NAMALWA (cell line): ENCODE measurements around the gene PLSCR1.

Source experiments
- DNase-seq: peaks from one replicate; pipeline ENCODE4 v3.0.0-alpha.2; 2015; ENCODE audit warnings: low spot score

The PLSCR1 gene, protein sequence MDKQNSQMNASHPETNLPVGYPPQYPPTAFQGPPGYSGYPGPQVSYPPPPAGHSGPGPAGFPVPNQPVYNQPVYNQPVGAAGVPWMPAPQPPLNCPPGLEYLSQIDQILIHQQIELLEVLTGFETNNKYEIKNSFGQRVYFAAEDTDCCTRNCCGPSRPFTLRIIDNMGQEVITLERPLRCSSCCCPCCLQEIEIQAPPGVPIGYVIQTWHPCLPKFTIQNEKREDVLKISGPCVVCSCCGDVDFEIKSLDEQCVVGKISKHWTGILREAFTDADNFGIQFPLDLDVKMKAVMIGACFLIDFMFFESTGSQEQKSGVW

DNA sequence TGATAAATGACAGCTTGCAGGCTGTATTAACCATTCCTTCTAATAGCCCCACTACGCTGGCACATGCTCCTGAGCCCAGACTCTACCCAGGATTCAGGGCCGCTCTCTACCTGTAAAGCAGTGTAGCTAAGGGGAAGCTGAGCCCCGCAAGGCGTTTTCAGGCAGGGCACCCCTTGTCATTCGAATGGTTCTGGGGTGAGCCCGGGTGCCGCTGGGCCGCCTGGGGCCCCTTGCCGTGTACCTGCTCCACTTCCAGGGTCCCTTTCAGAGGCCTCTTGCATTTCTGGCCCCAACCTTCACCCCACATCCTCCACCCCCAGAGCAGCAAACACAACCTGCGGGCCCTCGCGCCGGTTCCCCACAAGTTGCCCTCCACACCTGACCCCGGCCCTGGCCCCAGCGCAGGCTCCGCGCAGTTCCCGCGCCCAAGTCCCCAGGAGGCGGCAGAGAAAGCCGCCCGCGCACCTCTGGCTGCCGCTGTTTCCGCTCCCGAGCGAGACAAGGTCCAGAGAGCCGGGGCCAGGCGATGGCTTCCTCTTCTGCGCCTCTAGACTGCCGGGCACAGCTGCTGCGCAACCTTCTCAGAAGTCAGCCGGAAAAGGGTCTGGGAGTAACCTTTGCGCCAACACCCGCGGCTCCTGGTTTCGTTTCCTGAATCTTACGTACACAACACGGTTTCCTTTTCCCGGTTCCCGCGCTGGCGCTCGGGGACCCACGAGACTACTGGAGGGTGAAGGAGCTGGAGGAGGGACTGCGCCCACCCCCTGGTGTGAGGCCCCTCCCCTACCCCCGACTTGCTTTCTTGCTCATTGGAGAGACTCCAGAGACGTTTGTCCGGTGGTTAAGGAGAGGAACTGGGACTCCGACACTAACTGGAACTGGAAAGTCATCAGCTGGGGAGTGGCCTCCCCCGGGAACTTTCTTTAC is at the start of gene PLSCR1:
PLSCR1 (minus strand) TSS at position 606 of the 927 bp plus-strand sequence. CDS start 8,055 bp downstream, outside the sequence.
- peak; percentile 88 for DNase-seq

- no peak for DNase-seq
Observed at GRCh38 chr3:146593776-146594175, 49.4 kb upstream of the PLSCR1 start.

DNA sequence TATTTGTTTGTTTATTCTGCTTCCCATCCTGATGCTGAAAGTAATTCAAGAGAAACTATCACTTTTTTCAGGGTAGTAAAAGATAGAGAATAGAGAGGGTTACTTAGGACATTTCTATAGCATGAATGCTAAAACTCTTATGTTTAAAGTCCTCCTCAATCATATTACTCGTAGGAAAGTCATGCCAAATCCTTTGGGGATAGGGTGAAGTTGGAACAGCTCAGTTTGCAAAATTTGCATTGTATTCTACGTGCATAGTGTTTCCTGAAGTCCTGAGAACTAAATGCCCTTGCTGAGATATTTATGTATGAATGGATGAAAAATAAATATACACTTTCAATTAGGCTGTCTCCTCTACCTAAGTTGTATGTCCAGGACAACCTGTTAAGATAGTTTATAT is 46.1 kb upstream of the PLSCR1 start:
- no peak for DNase-seq

DNA sequence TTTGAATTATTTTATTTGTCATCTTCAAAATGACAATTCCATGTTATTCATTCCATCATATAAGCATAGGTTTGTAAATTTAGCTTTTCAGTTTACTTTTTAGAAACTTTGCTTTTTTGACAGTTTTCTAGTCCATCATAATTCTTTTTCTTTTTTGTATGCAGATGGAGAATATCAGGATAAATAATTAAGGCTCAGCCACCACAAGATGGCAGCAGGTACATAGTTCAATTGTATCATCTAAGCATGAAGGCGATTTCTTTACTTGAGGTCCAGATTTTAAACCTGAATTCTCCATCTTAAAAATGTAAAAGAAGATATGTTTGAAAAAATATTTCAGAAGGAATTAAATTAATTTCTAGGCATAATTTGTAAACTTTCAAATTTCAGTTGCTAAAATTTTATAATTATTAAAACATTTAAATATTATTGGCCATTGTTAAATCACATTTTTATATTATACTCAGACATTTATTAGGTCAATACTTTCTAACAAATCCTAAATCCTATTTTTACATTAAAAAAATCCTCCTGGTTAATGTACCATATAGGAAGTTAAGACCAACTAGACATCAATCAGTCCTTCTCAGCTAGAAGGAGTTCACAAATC is 45.6 kb upstream of the PLSCR1 start:
- peak; percentile 65 for DNase-seq

DNA sequence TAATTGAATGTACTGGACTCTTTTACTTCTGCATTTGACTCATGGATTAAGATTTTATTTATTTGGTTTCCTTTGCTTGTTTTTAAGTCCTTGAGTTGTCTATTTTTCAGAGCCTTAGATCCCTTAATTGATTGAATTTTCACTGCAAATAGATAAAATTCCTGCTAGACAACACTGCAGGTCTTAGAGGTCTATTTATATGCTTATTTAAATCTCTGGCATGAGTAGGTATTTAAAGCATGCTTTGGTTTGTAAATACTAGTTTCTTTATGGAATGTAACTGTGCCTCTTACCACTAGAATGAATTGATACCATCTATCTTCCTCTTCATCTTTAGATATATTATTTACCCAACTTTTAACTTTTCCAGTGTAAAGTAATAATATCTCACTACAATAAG is 40.7 kb upstream of the PLSCR1 start:
- no peak for DNase-seq

- DNase-seq: peak; percentile 16
Observed at GRCh38 chr3:146581951-146582467, 37.6 kb upstream of the PLSCR1 start.

GRCh38 chr3:146581080-146581601 is 36.7 kb upstream of the PLSCR1 start:
- DNase-seq: no peak

DNA sequence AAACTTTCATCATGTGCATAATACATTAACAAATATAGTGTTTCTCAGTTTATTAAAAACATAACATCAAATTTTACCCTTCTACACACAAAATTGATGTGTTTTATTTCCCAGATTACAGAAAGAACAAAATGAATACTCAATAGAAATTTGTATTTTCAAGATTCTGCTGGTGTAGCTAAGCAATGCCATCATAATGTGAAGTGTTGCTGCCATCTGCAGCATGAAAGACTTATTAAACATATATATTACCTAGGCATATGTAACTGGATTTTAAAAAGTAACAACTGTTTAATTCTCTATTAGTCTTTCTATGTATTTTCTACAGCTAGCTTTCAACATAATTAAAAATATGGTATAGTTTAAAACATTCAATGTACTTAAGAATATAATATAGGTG is 33.3 kb upstream of the PLSCR1 start:
- DNase-seq: peak; percentile 54

DNA sequence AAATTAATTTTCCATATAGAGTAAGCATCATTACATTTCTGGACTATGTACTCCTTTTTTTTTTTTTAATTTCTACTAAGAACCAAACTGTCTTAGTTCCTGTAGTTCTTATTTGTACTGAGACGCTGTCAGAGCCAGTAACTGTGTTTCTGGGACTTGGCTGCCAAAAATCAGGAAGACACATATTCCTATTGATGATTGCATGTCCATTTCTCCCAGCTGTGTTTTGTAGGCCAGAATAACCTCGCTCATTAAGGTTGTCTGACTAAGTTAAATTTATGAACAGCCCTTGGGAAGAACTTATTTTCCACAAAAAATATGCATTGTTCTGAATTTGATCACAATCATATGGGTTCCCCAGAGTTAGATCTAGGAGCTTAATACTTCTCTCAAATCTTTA is 31.2 kb upstream of the PLSCR1 start:
- no peak for DNase-seq

DNA sequence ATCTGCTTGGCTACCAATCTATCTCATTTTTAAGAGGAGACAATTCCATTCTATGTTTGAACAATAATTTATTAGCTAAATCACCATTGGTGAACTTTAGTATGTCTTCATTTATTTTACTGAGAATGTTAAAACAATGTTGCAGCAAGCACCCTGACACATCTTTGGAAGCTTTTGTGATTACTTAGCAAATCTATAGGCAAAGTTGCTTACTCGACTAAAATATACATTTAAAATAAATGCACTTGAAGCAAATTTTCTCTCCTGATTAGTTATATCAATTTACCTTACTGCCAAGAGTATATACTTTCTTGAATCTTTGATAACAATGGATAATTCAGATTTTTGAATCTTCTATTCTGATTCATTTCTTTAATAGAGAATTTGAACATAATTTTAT is 29.8 kb upstream of the PLSCR1 start:
- no peak for DNase-seq

GRCh38 chr3:146569314-146569713 is 24.9 kb upstream of the PLSCR1 start:
- no peak for DNase-seq

- DNase-seq: no peak
Observed at GRCh38 chr3:146566138-146566537, 21.7 kb upstream of the PLSCR1 start.

DNA sequence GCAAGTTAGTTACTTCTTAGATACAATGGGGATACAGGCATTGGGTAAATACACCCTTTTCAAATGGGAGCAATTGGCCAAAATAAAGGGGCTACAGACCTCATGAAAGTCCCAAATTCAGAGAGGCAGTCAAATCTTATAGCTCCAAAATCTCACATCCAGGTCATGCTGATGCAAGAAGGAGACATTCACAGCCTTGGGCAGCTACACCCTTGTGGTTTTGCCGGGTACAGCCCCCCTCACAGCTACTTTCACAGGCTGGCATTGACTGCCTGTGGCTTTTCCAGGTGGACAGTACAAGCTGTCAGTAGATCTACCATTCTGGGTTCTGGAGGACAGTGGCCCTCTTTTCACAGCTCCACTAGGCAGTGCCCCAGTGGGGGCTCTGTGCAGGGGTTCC is 17.5 kb upstream of the PLSCR1 start:
- no peak for DNase-seq

DNA sequence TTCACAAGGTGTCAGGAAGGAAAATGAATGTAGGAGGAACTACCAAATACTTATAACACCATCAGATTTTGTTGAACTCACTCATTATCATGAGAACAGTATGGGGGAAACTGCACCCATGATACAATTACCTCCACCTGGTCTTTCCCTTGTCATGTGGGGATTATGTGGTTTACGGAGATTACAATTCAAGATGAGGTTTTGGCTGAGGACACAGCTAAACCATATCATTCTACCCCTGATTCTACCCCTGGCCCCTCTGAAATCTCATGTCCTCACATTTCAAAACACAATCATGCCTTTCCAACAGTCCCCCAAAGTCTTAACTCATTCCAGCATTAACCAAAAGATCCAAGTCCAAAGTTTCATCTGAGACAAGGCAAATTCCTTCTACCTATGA is 17.1 kb upstream of the PLSCR1 start:
- no peak for DNase-seq

DNA sequence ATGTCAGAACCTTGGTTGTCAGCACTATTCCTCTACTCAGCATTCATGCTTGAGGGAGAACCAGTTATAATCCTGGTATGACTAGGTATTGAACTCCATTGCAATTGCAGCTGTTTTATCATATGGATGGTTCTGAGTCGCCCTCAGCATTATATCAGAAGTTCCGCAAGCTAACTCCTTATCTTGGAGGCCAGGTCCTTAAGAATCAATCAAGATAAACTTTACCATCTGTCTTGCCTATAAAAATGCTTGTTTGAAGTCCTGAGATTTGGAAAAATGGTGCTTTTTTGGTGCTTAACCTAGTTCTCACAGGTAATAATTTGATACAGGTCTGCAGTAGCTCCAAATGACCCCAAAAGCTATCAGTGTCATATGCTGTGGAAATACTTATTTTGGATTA is 16.3 kb upstream of the PLSCR1 start:
- DNase-seq: no peak

DNA sequence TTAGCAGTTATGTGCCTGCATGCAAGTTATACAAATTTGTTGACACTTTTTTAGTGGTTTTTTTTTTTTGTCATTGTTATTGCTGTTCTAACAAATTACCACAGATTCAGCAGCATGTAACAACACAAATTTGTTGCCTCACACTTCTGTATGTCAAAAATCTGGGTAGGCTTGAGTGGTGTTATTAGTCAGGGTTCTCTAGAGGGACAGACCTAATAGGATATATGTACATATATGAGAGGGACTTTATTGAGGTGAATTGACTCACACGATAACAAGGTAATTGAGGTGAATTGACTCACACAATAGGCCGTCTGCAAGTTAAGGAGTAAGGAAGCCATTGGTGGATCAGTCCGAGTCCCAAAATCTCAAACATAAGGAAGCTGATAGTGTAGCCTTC is 15.0 kb upstream of the PLSCR1 start:
- no peak for DNase-seq

DNA sequence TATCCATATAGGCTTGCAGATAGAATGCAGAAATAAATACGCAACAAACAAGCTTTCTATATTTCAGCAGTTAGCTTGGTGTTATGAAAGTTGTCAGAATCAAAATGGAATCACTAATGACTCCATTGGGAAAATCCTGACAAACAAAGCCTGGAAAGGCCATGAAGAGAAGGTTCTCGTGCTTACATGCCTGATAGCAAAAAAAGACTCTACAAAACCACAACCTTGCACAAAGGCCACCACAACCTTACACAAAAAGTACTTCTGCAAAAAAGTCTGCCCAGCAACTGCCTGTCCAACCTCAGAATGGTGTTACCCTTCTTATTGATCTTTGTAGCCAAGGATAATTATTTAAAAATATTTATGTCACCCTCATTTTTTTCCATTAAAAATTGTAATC is 14.4 kb upstream of the PLSCR1 start:
- DNase-seq: no peak

DNA sequence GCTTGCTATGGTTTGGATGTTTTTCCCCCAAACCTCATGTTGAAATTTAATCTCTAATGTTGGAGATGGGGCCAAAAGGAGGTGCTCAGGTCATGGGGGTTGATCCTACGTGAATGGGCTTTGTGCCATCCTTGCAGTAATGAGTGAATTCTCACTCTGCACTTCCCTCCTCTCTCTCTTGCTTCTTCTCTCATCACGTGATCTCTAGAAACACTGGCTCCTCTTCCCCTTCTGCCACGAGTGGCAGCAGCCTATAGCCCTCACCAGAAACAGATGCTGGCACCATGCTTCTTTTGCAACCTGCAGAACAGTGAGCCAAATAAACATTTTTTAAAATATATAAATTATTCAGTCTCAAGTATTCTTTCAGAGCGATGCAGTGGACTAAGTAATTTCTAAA is 13.3 kb upstream of the PLSCR1 start:
- no peak for DNase-seq

DNA sequence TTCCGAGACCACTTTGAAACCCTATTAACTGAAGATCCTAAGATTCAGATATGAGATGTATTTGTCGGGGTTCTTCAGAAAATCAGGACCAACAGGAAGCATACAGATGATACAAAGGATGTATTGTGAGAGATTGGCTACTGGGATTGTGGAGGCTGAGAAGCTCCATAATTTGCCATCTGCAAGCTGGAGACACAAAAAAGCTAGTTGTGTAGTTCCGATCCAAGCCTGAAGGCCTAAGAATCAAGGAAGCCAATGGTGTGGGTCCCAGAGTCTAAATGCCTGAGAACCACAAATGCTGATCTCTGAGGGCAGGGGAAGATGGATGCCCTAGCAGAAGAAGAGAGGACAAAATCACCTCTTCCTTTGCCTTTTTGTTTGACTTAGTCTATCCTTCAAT is 10.9 kb upstream of the PLSCR1 start:
- DNase-seq: no peak

- no peak for DNase-seq
Observed at GRCh38 chr3:146554151-146554760, 9.8 kb upstream of the PLSCR1 start.

DNA sequence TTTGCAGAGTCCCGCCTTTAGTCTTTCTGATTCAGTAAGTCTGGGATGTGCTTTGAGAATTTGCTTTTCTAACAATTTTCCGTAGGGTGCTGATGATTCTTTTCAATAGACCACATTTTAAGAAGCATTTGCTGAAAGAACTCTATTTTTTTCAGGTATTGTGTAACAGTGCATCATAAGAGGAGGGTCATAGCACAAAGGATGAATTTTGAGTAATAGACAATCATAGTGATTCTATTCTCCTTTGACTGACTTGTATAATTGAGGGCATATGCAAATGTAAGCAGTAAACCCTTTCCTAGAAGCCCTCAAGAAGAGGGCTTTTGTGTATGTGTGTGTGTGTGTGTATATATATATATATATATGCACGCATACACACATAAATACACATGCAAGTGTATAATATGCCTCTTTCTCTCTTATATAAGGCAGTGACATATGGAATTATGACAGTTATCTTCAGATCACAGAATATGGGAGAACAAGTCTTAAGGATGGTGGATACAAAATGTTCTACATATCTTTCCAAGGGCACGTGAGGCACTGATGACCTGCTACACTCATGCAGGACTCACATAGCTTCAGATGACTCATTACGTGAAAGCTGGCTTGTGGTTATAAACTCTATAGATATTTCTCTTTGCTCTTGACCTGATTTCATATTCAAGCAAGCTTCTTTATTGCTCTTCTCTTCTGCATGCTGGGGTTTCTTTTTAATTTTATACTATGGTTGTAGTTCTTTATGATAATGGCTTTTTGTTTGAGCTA is 6.5 kb upstream of the PLSCR1 start:
- no peak for DNase-seq
